ENCODE data around the gene PROC.

The PROC gene

GRCh38 chr2:127453392-127454171 lies 35.4 kb downstream of the PROC start:
- in situ Hi-C loops (cut with HindIII; ENCODE audit: low sequenced_read_pairs): loop anchor here (5.0 to 25.0 kb wide), 3 partner anchors 86 to 266 kb away; no protein-coding TSS in a partner anchor

DNA sequence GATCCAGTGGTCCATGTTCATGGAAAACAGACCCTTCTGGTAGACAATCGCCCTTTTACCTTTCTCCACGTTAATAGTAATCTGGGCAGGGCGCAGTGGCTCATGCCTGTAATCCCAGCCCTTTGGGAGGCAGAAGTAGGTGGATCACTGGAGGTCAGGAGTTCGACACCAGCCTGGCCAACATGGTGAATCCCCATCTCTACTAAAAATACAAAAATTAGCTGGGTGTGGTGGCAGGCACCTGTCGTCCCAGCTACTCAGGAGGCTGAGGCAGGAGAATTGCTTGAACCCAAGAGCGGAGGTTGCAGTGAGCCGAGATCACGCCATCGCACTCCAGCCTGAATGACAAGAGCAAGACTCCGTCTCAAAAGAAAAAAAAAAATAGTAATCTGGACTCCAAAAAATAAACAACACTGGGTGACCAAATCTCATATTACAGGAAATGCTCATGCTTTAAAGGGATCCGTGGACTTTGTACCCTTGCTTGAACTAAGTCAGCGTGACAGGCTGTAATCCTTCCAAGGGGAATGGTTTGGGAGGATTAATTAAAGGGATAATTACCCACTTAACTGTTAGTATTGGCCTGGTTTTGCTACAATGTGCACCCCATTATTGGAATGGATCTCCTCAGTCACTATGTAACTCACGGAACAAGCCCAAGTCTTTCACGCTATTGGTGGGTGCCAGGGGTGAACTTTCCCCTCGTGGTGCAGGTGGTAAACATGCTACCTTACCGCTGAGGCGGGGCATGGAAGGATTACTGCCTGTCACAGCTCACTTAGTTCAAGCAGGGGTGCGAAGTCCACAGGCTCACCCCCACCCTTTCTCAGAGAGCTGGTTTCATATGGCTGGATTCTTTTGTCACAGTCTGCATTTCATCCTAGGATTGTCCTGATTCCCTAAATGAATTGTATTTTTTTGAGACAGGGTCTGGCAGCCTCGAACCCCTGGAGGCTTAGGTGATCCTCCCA lies 36.7 kb downstream of the PROC start:
- in situ Hi-C loops (cut with HindIII; ENCODE audit: low sequenced_read_pairs): loop anchor here (5.0 to 25.0 kb wide), 3 partner anchors 88 to 268 kb away; no protein-coding TSS in a partner anchor

- in situ Hi-C loops (cut with HindIII; ENCODE audit: low sequenced_read_pairs): loop anchor here (25.0 kb wide), 1 partner anchor 269 kb away; no protein-coding TSS in a partner anchor
Observed at GRCh38 chr2:127455566-127456493, 37.6 kb downstream of the PROC start.

- in situ Hi-C loops (cut with HindIII; ENCODE audit: low sequenced_read_pairs): loop anchor here (25.0 kb wide), 1 partner anchor 270 kb away; no protein-coding TSS in a partner anchor
Observed at GRCh38 chr2:127456960-127457359, 38.7 kb downstream of the PROC start.

DNA sequence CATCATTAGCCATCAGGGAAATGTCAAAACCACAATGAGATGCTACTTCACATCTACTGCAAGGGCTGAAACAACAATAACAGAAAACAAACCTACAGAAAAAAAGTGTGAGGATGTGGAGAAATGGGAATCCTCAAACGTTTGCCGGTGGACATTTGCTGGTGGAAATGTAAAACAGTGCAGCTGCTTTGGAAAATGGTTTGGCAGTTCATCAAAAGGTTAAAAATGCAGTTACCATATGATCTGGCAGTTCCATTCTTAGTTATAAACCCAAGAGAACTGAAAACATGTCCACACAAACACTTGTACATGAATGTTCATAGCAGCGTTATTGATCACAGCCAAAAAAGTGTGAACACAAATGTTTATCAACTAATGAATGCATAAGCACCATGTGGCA lies 44.2 kb downstream of the PROC start:
- in situ Hi-C loops (cut with HindIII; ENCODE audit: low sequenced_read_pairs): loop anchor here (25.0 kb wide), 1 partner anchor 275 kb away; no protein-coding TSS in a partner anchor

DNA sequence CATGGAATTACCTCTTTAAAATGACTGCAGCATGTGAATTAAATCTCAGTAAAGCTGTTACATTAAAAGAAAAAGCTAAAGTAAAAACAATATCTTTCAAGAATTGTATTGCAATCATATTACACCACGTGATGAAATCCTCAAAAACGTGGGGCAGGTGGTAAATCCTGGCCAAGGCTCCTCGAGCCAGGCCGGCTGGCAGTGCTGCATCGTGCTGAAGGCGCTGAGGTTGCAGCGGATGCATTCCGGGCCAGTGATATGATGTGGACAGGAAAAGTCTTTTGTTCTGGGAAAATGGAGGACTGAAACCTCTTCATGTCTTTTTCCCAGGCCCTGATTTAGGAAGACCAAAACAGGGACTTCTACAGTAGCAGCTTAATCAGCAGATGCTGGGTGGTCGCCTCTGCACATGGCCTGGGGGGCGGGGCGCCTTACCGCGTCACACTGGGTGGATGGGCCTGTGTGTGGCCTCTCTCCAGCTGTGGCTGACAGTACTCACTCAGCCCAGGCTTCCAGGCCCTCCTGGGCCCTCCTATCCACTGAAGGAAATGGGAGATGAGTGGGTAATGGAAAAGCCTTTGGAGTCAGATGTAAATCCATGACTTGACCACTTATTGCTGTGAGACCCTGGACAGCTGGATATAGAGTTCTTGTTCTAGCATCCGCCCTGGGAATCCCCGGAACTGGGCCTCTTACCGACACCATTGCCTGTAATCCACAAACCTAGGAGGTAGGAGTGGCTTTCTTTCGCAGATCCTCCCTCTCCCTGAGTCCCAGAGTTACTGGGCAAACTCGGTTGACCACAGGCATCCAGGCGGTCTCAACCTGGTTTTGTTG lies 45.1 kb downstream of the PROC start:
- in situ Hi-C loops (cut with HindIII; ENCODE audit: low sequenced_read_pairs): loop anchor here (25.0 kb wide), 1 partner anchor 276 kb away; no protein-coding TSS in a partner anchor

GRCh38 chr2:127464470-127465257 lies 46.4 kb downstream of the PROC start:
- in situ Hi-C loops (cut with HindIII; ENCODE audit: low sequenced_read_pairs): loop anchor here (25.0 kb wide), 1 partner anchor 277 kb away; no protein-coding TSS in a partner anchor

DNA sequence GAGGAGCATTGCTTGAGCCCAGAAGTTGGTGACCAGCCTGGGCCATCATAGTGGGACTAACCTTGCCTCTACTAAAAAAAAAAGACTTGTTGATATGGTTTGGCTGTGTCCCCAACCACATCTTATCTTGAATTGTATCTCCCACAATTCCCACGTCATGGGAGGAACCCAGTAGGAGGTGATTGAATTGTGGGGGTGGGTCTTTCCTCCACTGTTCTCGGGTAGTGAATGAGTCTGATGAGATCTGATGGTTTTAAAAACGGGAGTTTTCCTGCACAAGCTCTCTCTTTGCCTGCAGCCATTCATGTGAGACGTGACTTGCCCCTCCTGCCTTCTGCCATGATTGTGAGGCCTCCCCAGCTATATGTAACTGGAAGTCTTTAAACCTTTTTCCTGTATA lies 47.0 kb downstream of the PROC start:
- in situ Hi-C loops (cut with HindIII; ENCODE audit: low sequenced_read_pairs): loop anchor here (25.0 kb wide), 1 partner anchor 278 kb away; no protein-coding TSS in a partner anchor

DNA sequence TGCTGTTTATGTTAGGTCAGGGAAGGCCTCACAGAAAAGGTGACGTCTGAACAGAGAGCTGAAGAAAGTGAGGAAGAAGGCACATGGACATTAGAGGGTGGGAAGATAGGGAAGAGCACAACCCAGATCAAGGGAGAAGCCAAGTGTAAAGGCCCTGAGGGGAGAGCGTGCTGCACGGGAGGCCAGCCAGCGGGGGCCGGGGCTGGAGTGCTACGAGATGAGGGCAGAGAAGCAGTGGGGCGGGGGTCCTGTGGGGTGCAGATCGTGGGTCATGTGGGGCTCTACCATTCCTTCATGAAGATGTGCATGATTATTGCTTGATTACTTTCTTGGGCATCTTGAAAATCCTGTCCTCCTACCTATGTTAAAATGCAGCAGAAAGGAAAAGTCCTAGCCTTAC lies 50.8 kb downstream of the PROC start:
- in situ Hi-C loops (cut with HindIII; ENCODE audit: low sequenced_read_pairs): loop anchor here (25.0 kb wide), 1 partner anchor 282 kb away; no protein-coding TSS in a partner anchor

DNA sequence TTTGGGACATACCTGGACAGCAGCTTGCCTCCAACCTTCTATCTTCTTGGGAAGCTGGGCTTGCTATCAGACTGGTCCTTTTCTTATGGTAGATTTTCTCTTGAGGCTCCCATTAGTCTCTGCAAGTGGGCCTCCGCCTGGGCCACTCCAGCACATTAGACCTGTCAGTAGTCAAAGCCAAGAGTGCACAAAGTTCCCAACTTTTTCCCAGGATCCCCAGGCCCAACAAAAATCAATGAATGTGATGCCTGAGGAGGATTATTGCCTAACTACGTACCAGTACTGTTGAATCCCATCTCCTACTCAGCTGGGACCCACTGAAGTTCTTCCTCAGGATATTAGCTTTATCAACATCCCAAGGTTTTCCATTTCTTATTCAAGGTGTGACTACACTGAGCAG lies 51.7 kb downstream of the PROC start:
- in situ Hi-C loops (cut with HindIII; ENCODE audit: low sequenced_read_pairs): loop anchor here (5.0 to 25.0 kb wide), 2 partner anchors 133 to 283 kb away; no protein-coding TSS in a partner anchor

DNA sequence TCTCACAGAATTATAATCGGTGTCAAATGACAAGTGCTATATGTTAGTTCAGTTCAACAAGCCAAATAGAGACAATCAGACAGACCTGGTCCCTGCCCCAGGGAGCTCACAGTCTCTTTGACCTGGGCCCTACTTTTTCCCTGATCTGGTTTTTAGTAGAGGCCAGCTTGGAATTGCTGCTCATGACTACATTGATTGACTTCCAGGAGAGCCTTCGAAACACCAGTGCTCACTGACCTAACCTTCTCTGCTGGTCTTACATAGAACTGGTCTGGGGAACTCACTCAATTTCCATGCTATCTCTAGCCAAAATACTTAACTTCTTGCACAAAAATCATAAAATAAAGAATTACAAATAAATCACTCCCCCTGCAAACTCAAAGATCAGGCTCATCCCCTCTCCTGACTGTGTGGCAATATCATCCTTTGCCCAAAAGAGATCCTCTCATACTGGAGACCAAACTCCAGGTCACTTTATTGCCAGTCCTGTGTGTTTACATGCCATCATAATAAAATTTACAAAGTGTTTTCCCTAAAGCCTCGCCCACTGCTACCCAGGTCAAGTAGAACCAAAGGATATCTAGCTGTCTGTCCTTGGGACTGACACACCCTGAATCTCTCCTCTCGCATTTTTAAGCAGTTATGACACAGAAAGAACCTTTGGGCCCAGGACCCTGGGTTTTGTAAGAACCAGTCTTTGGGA lies 53.2 kb downstream of the PROC start:
- in situ Hi-C loops (cut with HindIII; ENCODE audit: low sequenced_read_pairs): loop anchor here (5.0 to 25.0 kb wide), 2 partner anchors 134 to 284 kb away; no protein-coding TSS in a partner anchor

DNA sequence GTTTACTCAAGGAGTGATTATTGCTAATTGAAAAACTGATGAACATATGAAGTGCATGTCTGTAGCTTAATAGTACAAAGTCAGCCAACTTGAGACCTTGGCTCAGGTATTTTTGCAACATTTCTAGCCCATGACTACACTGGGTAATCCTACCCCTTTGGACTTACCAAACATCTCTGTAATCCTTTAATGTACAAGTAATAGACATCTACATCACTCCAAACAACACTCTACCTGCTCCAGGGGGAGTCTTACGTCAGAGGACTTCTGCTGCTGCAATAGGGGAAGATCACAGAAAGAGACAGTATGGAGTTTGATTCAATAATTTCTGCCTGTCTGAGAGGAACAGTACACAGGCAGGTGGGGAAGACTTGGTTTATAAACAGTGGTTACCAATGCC lies 54.0 kb downstream of the PROC start:
- in situ Hi-C loops (cut with HindIII; ENCODE audit: low sequenced_read_pairs): loop anchor here (5.0 to 25.0 kb wide), 2 partner anchors 135 to 285 kb away; no protein-coding TSS in a partner anchor

- in situ Hi-C loops (cut with HindIII; ENCODE audit: low sequenced_read_pairs): no loop called here
Observed at GRCh38 chr2:127475788-127476187, 57.6 kb downstream of the PROC start.
